CD14-positive monocyte (primary cell): ENCODE measurements around the gene ATL3. TPM values are rescaled to one million over a fixed set of nuclear protein-coding genes. Genes with fewer than 3 reads are reported as not detected.
"Not testable (repeated sequence)": the region's sequence is repeated elsewhere in the genome, so short reads cannot be mapped to it uniquely, and the experiment has no call there.

ENCODE experiments used
- DNase-seq, 3 donors: peaks; one replicate each; pipeline ENCODE4 v3.0.0-alpha.2; 2011 to 2022
- H2AFZ ChIP-seq: 2 replicates; pipeline ENCODE4 v1.6.0; 2012; ENCODE audit warnings: mild to moderate bottlenecking, low read depth, low read length, inconsistent platforms; ENCODE audit not compliant: insufficient read depth, poor library complexity, severe bottlenecking
- H3K27ac ChIP-seq, 2 donors: 1 replicate in 1 of 2; 2 replicates in 1 of 2; pipeline ENCODE4 v1.5.1; 2012 to 2013; ENCODE audit warnings: low read length in 2 of 2, control low read depth in 1 of 2, inconsistent platforms in 1 of 2, low read depth in 1 of 2, mild to moderate bottlenecking in 1 of 2
- H3K27me3 ChIP-seq, 2 donors: one replicate each; pipeline versions ENCODE4 v1.6.0 to v1.6.1; 2011 to 2013; ENCODE audit warnings: low read length in 2 of 2; ENCODE audit not compliant: control insufficient read depth in 2 of 2, insufficient read depth in 2 of 2
- H3K36me3 ChIP-seq, 2 donors: replicated peaks in 1 of 2; 1 replicate in 1 of 2; 2 replicates in 1 of 2; pipeline versions ENCODE4 v1.5.1 to v1.6.1; 2012 to 2013; ENCODE audit warnings: low read length in 2 of 2, control low read depth in 1 of 2, inconsistent platforms in 1 of 2, mild to moderate bottlenecking in 1 of 2; ENCODE audit not compliant: insufficient read depth in 2 of 2, control insufficient read depth in 1 of 2
- H3K4me1 ChIP-seq, 2 donors: 1 replicate in 1 of 2; 2 replicates in 1 of 2; pipeline versions ENCODE4 v1.5.1 to v1.6.1; 2012 to 2013; ENCODE audit warnings: low read length in 2 of 2, control low read depth in 1 of 2, inconsistent platforms in 1 of 2, mild to moderate bottlenecking in 1 of 2, moderate library complexity in 1 of 2; ENCODE audit not compliant: insufficient read depth in 2 of 2, control insufficient read depth in 1 of 2
- H3K4me2 ChIP-seq: replicated peaks from 2 replicates; pipeline ENCODE3; 2012; ENCODE audit warnings: low read length, moderate library complexity, mild to moderate bottlenecking; ENCODE audit not compliant: poor library complexity, severe bottlenecking; ENCODE audit errors: extremely low read depth
- H3K4me3 ChIP-seq, 3 experiments: fragments of 200-600 bp in 1 of 3; sonication (generic) in 1 of 3; replicated peaks in 1 of 3; 1 replicate in 2 of 3; 2 replicates in 1 of 3; pipeline ENCODE4 v1.5.1; 2011 to 2013; ENCODE audit warnings: low read length in 3 of 3, mild to moderate bottlenecking in 3 of 3, control low read depth in 2 of 3, low read depth in 2 of 3, inconsistent platforms in 1 of 3, moderate library complexity in 1 of 3
- H3K79me2 ChIP-seq: 2 replicates; pipeline ENCODE4 v1.6.0; 2012; ENCODE audit warnings: mild to moderate bottlenecking, control low read depth, inconsistent platforms, low read length, moderate library complexity; ENCODE audit not compliant: insufficient read depth
- H3K9ac ChIP-seq: 2 replicates; pipeline ENCODE4 v1.6.0; 2017; ENCODE audit warnings: low read length, mild to moderate bottlenecking; ENCODE audit not compliant: insufficient read depth, poor library complexity, severe bottlenecking
- H3K9me3 ChIP-seq, 2 donors: replicated peaks in 1 of 2; 1 replicate in 1 of 2; 2 replicates in 1 of 2; pipeline versions ENCODE4 v1.5.1 to v1.6.1; 2012 to 2013; ENCODE audit warnings: low read length in 2 of 2, control low read depth in 1 of 2; ENCODE audit not compliant: control insufficient read depth in 1 of 2, insufficient read depth in 1 of 2
- H4K20me1 ChIP-seq: 2 replicates; pipeline ENCODE4 v1.6.0; 2012; ENCODE audit warnings: mild to moderate bottlenecking, low read length, control low read depth, moderate library complexity; ENCODE audit not compliant: insufficient read depth
- H3K27ac Mint-ChIP-seq, 7 donors: one replicate each; pipeline ENCODE4 v1.8.0; 2020; ENCODE audit warnings: mild to moderate bottlenecking in 7 of 7, mixed read lengths in 7 of 7, moderate library complexity in 6 of 7, inconsistent platforms in 2 of 7
- H3K27me3 Mint-ChIP-seq, 3 donors: one replicate each; pipeline ENCODE4 v1.8.0; 2021 to 2022; ENCODE audit warnings: low read depth in 3 of 3, mild to moderate bottlenecking in 3 of 3, mixed read lengths in 3 of 3, moderate library complexity in 3 of 3, inconsistent platforms in 1 of 3
- H3K36me3 Mint-ChIP-seq, 2 donors: one replicate each; pipeline ENCODE4 v1.8.0; 2020; ENCODE audit warnings: mixed read lengths in 2 of 2, inconsistent platforms in 1 of 2, mild to moderate bottlenecking in 1 of 2
- H3K4me1 Mint-ChIP-seq: one replicate; pipeline ENCODE4 v1.8.0; 2020; ENCODE audit warnings: mild to moderate bottlenecking, mixed read lengths
- H3K4me3 Mint-ChIP-seq, 2 donors: one replicate each; pipeline ENCODE4 v1.8.0; 2020; ENCODE audit warnings: mild to moderate bottlenecking in 2 of 2, mixed read lengths in 2 of 2, moderate library complexity in 1 of 2
- H3K9me3 Mint-ChIP-seq, 7 donors: one replicate each; pipeline ENCODE4 v1.8.0; 2020 to 2022; ENCODE audit warnings: mixed read lengths in 7 of 7, mild to moderate bottlenecking in 6 of 7, moderate library complexity in 6 of 7, inconsistent platforms in 2 of 7
- WGBS: methylation state at CpG from one replicate; pipeline ENCODE4 v1.1.5; 2013; ENCODE audit warnings: missing lambda C conversion rate; ENCODE audit not compliant: insufficient coverage; 5-methylcytosine and 5-hydroxymethylcytosine counted together
- intact Hi-C, 2 donors: fragments of 100-400 bp; cut with micrococcal nuclease; formaldehyde crosslinking; loops; one replicate each; pipeline versions ENCODE4 v1.15.0 to v1.15.1; 2023
- polyA plus RNA-seq, 3 donors: library from polyadenylated mRNA; depleted of rRNA in 1 of 3; unstranded in 2 of 3; stranded (reverse) in 1 of 3; fragments of 300-500 nt in 2 of 3; fragments of >200 nt in 1 of 3; fragmentation: Illumina TruSeq in 2 of 3; gene quantifications; 1 replicate in 2 of 3; 2 replicates in 1 of 3; pipeline ENCODE4 v1.2.3, GENCODE V29; 2012 to 2021
- TF ChIP-seq, protein P1 (sequence below): fragments of 200-600 bp; IDR thresholded peaks from one replicate; pipeline ENCODE4 v1.8.0; 2022; ENCODE audit warnings: antibody characterized with exemption, mild to moderate bottlenecking

The ATL3 gene
- polyA plus RNA-seq, 3 donors: 10.6 to 25.5 (median 22.7) TPM

GRCh38 chr11:63586451-63587166 lies 84.6 kb downstream of the ATL3 start:
- Mint-ChIP-seq H3K36me3 (peaks cover 0 to 56% of the 10 kb centered on the region in 2 donors), H3K27ac (peak overlapping the region in 1 of 7 donors; percentile 26), H3K9me3 (peaks cover 5 to 11% (median 7%) of the 10 kb centered on the region in 7 donors), H3K4me1 (peaks cover 11% of the 10 kb centered on the region), H3K4me3 (no peak overlapping the region), H3K27me3 (peaks cover 3 to 9% (median 4%) of the 10 kb centered on the region in 3 donors)
- H4K20me1 ChIP-seq: no peaks in the 10 kb centered on the region
- WGBS: no CpG with 5 or more reads among the region's 6 CpGs
- no peak overlapping the region for H2AFZ ChIP-seq
- H3K27ac ChIP-seq: no peak overlapping the region
- no peaks in the 10 kb centered on the region for H3K79me2 ChIP-seq
- no peaks in the 10 kb centered on the region for H3K4me1 ChIP-seq
- DNase-seq: no peak
- H3K9me3 ChIP-seq: peaks cover 0 to 6% of the 10 kb centered on the region in 2 donors
- H3K4me3 ChIP-seq: no peak overlapping the region
- no peaks in the 10 kb centered on the region for H3K36me3 ChIP-seq
- no peaks in the 10 kb centered on the region for H3K27me3 ChIP-seq
- H3K9ac ChIP-seq: no peak overlapping the region
- TF ChIP-seq, protein P1, sequence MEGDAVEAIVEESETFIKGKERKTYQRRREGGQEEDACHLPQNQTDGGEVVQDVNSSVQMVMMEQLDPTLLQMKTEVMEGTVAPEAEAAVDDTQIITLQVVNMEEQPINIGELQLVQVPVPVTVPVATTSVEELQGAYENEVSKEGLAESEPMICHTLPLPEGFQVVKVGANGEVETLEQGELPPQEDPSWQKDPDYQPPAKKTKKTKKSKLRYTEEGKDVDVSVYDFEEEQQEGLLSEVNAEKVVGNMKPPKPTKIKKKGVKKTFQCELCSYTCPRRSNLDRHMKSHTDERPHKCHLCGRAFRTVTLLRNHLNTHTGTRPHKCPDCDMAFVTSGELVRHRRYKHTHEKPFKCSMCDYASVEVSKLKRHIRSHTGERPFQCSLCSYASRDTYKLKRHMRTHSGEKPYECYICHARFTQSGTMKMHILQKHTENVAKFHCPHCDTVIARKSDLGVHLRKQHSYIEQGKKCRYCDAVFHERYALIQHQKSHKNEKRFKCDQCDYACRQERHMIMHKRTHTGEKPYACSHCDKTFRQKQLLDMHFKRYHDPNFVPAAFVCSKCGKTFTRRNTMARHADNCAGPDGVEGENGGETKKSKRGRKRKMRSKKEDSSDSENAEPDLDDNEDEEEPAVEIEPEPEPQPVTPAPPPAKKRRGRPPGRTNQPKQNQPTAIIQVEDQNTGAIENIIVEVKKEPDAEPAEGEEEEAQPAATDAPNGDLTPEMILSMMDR: no peak
- no peak overlapping the region for H3K4me2 ChIP-seq
- intact Hi-C loops: no loop called here

GRCh38 chr11:63583357-63583677 lies 87.9 kb downstream of the ATL3 start:
- intact Hi-C loops: no loop called here
- TF ChIP-seq, protein P1: no peak
- Histone ChIP-seq H3K79me2 (no peaks in the 10 kb centered on the region), H3K27me3 (no peaks in the 10 kb centered on the region), H3K9ac (no peak overlapping the region), H3K4me1 (no peaks in the 10 kb centered on the region), H3K27ac (no peak overlapping the region), H3K36me3 (no peaks in the 10 kb centered on the region), H3K4me3 (no peak overlapping the region), H3K4me2 (no peak overlapping the region), H3K9me3 (peaks cover 11 to 22% of the 10 kb centered on the region in 2 donors), H2AFZ (no peak overlapping the region), H4K20me1 (no peaks in the 10 kb centered on the region)
- DNase-seq: no peak
- no peak overlapping the region for H3K27ac Mint-ChIP-seq
- peaks cover 0 to 45% of the 10 kb centered on the region in 2 donors for H3K36me3 Mint-ChIP-seq
- peaks cover 16 to 32% (median 30%) of the 10 kb centered on the region in 7 donors for H3K9me3 Mint-ChIP-seq
- H3K27me3 Mint-ChIP-seq: peaks cover 0 to 8% (median 4%) of the 10 kb centered on the region in 3 donors
- no peak overlapping the region for H3K4me3 Mint-ChIP-seq
- peaks cover 11% of the 10 kb centered on the region for H3K4me1 Mint-ChIP-seq

GRCh38 chr11:63581224-63581623 lies 90.0 kb downstream of the ATL3 start:
- H3K4me3 ChIP-seq, H3K4me3 Mint-ChIP-seq, H3K79me2 ChIP-seq, H3K4me1 Mint-ChIP-seq, H3K9ac ChIP-seq, H3K27ac Mint-ChIP-seq, H3K4me1 ChIP-seq, H3K27ac ChIP-seq, H3K36me3 ChIP-seq, H3K27me3 ChIP-seq, H3K27me3 Mint-ChIP-seq, H3K4me2 ChIP-seq, DNase-seq, H4K20me1 ChIP-seq, intact Hi-C loops, H2AFZ ChIP-seq: not testable (repeated sequence)
- H3K9me3 ChIP-seq: peaks cover 14 to 22% of the 10 kb centered on the region in 2 donors
- 100% methylated on average over 2 of the region's 7 CpGs for WGBS
- H3K9me3 Mint-ChIP-seq: peaks cover 20 to 40% (median 31%) of the 10 kb centered on the region in 7 donors
- peaks cover 0 to 44% of the 10 kb centered on the region in 2 donors for H3K36me3 Mint-ChIP-seq
